ENCODE results near the gene CD96.
A peak's percentile ranks its signal among the peaks of the same experiment; 100 is the strongest.
"Not testable (repeated sequence)": the region's sequence is repeated elsewhere in the genome, so short reads cannot be mapped to it uniquely, and the experiment has no call there.

Gene CD96

GRCh38 chr3:111541911-111542483 lies at the start of gene CD96:
Gene CD96 (plus strand): TSS chr3:111542197. CDS start chr3:111542249, 52 bp downstream.
- no peak for DNase-seq (ENCODE audit: low spot score)

GRCh38 chr3:111493276-111493675 lies 48.7 kb upstream of the CD96 start:
- no peak for DNase-seq (ENCODE audit: low spot score)

GRCh38 chr3:111496894-111497559 lies 45.0 kb upstream of the CD96 start:
- no peak for DNase-seq (ENCODE audit: low spot score)

DNA sequence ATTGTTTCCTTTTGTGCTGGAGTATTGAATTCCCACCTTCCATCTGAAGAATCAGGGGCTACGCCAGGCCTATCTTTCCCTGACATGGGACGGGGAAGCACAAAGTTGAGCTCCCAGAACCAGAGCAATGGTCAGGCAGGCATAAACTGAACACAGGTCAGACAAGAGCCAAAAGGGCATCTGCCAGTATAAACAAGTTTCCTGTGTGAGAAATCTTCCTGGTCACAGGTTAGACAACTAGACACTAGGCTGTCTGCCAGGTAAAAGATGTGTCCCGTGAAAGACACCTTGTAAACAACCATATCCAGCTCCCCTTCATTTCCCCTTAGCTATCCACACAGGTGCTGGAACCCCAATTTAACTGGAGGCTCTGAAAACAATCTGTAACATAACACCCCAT lies 44.0 kb upstream of the CD96 start:
- no peak for DNase-seq (ENCODE audit: low spot score)

DNA sequence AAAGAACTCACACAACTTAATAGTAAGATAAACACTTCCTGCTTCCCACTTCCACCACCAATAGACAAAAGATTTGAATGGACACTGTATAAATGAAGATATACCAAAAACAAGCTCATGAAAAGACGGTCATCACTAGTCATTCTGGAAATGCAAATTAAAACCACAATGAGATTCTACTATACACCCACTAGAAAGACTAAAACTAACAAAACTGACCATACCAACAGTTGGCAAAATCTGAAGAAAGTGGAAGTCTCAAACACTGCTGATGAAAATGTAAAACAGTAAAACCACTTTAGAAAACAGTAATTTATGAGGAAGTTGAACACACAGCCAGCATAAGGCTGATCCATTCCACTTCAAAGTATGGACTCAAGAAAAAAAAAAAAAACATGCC lies 35.6 kb upstream of the CD96 start:
- DNase-seq (ENCODE audit: low spot score), result no peak

DNA sequence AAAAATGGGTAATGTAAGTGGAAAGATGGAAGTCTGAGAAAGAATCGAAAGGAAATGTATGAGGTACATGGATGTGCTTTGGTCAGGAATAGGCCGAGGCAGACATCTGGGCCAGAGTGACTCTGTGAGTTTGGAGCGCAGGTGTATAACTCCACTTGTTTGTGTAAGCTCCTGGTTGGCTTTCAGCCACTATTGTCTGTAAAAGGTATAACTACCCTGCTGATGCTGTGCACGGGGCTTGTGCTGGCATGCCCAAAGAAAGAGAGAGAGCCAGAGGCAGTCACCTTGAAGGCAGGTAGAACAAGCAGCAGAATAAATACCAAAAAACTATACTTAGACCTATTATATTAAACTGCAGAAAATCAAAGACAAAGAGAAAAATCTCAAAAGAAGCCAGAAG lies 32.7 kb upstream of the CD96 start:
- no peak for DNase-seq (ENCODE audit: low spot score)

- no peak for DNase-seq (ENCODE audit: low spot score)
Observed at GRCh38 chr3:111517801-111518200, 24.2 kb upstream of the CD96 start.

DNA sequence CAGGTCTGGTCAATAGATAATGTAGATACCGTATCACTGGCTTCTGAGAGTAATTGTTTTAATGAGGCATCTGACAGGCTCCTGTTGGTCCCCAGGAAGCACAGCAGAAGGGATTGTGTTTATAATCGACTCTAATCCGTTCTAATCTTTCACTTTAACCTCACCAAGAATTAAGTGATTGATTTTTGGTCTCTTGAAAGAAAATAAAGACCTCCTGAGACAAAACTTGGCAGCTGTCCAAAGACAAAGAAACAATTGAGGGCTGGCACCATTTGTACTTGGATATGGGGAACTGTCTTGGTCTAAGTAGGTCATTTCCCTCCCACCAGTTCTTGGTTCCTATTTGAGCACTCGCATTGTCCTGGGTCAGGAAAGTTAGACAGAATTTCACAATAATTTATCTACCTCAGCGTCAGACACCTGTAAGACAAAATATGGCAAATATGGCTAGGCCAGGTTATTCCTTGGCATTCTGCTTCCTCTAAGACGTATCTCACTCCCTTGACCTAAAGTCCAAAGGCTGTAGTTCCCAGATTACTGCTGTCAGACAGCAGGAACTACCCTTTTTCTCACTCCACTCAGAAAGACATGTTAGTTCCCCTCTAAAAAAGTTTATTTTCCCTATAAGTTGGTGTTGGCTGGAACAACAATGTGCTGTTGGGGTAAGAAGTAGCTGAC lies 22.7 kb upstream of the CD96 start:
- DNase-seq (ENCODE audit: low spot score), result no peak

GRCh38 chr3:111521891-111522290 lies 20.1 kb upstream of the CD96 start:
- no peak for DNase-seq (ENCODE audit: low spot score)

- DNase-seq (ENCODE audit: low spot score), result not testable (repeated sequence)
Observed at GRCh38 chr3:111524486-111524885, 17.5 kb upstream of the CD96 start.

DNA sequence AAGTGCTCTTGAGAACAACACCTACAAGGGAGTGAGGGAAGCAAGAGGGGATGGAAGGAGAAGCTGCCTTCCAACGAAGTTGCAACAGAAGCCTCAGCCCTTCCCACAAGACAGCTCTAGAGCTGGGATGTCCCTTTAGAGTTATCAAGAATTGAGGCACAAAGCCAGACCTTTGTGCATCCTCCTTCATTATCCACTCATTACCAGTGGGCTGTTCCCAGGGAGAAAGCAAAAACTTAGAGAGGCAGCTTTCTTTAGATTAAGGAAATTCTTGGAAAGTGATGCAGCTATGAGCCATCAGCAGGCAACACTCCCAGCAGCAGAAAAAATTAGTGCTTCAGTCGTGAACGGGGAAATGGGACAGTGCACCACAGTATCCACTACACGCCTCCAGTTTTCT lies 10.6 kb upstream of the CD96 start:
- no peak for DNase-seq (ENCODE audit: low spot score)

DNA sequence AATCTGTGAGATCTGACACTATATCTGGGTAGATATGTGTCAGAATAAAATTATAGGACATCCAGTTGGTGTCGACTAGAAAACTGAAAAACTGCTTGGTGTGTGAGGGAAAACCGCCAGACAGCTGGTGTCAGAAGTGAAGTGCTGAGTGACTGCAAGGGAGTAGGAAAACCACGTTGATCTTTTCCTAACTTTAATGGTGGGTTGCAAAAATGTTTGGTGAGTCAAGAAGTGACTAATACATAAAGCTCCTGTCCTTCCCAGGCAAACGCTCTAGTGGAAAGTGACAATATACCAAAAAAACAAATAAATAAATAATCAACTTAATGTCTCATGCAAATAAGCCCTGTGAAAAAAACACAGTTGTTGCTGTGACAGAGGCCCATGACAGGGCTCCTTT lies 7.3 kb upstream of the CD96 start:
- DNase-seq (ENCODE audit: low spot score), result no peak

DNA sequence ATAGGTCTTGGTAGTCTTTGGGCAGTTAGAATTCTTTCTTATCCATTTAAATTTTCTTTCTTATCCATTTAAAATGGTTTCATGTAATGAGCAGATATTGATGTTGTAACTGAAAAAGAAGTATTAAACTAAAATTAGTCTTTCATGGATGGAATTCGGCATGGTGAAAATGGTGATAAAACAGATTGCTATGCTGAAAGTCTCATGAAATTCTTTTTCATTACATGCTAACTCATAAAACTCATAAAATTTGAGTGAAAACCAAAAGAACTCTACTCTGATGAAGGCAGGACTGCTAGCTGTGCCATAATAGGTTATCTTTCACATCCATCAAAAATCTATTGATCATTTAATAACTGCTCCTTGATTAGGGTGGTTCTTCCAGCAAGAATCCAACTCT lies 3.9 kb upstream of the CD96 start:
- no peak for DNase-seq (ENCODE audit: low spot score)

- no peak for DNase-seq (ENCODE audit: low spot score)
Observed at GRCh38 chr3:111538681-111539083, 3.3 kb upstream of the CD96 start.

- peak; percentile 60 for DNase-seq (ENCODE audit: low spot score)
Observed at GRCh38 chr3:111539351-111540331, 2.4 kb upstream of the CD96 start.

DNA sequence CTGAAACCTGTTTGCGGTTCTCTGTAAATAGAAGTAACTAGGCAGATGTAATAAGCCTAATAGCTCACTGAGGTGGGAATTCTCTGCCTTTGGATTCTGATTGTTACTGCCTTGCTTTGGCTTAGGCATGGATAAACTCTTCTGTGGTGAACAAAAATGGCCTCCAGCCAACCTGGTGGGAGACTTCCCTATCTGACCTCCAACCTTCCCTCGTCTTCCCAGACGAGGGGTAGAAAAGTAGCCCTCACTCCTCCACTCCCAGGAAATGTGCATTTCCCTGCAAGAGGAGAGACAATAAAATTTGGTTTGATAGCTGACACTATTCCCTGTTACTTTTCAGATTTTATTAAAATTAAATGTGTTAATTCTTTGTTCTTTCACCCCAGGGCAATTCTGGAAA lies 606 bp upstream of the CD96 start:
- no peak for DNase-seq (ENCODE audit: low spot score)

- no peak for DNase-seq (ENCODE audit: low spot score)
Observed at GRCh38 chr3:111542611-111543300, 759 bp downstream of the CD96 start.

- DNase-seq (ENCODE audit: low spot score), result no peak
Observed at GRCh38 chr3:111545349-111545748, 3.4 kb downstream of the CD96 start.

DNA sequence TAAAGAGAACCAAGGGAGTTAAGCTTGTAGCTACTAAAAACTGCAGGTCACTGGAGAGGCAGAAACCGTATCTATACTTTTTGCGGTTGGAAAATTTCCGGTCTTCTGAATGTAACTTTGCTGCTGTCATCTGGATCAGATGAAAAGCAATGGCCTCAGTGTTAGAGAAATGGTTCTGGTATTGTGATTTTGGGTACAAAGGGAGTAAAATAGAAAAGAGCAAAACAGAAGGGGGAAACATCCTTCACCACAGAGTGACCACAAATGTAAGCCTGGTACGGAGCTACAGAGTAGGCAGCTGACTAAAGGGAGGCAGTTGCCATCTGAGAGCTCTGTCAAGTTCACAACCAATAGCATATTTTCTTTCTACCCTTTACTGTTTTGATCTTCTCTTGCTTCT lies 5.6 kb downstream of the CD96 start:
- no peak for DNase-seq (ENCODE audit: low spot score)

GRCh38 chr3:111548092-111548491 lies 6.1 kb downstream of the CD96 start:
- no peak for DNase-seq (ENCODE audit: low spot score)

GRCh38 chr3:111548756-111549155 lies 6.8 kb downstream of the CD96 start:
- no peak for DNase-seq (ENCODE audit: low spot score)

DNA sequence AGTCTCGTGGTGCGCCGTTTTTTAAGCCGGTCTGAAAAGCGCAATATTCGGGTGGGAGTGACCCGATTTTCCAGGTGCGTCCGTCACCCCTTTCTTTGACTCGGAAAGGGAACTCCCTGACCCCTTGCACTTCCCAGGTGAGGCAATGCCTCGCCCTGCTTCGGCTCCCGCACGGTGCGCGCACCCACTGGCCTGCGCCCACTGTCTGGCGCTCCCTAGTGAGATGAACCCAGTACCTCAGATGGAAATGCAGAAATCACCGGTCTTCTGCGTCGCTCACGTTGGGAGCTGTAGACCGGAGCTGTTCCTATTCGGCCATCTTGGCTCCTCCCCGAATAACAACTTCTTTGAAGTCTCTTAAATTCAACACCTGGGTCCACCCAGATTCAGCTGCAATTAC lies 19.9 kb downstream of the CD96 start:
- not testable (repeated sequence) for DNase-seq (ENCODE audit: low spot score)

Data from HuH-7.5 (cell line).